H1 (cell line): Measurements from ENCODE around the gene MCC. TPM values are rescaled to one million over a fixed set of nuclear protein-coding genes. Genes with fewer than 3 reads are reported as not detected.

Experiments
- CBX5 ChIP-seq: fragments of 300-800, 300-1000 bp; sonication (generic); IDR thresholded peaks from 2 replicates; pipeline ENCODE4 v1.7.1; 2016; ENCODE audit warnings: antibody characterized with exemption, low read length, low read depth
- CHD1 ChIP-seq: IDR thresholded peaks from 2 replicates; pipeline ENCODE4 v1.6.1; 2012; ENCODE audit warnings: low read depth, low read length, improper control_type of control experiment
- CHD2 ChIP-seq: IDR thresholded peaks from 2 replicates; pipeline ENCODE4 v1.6.1; 2012; ENCODE audit warnings: low read length, improper control_type of control experiment
- EP300 ChIP-seq, 2 experiments: IDR thresholded peaks; 1 replicate in 1 of 2; 2 replicates in 1 of 2; pipeline ENCODE4 v1.6.1; 2011 to 2012; ENCODE audit warnings: low read depth in 2 of 2, low read length in 2 of 2, mild to moderate bottlenecking in 2 of 2, borderline replicate concordance in 1 of 2, inconsistent platforms in 1 of 2, moderate library complexity in 1 of 2
- MAFK ChIP-seq: IDR thresholded peaks from 2 replicates; pipeline ENCODE4 v1.6.1; 2012; ENCODE audit warnings: low read depth, mild to moderate bottlenecking, improper control_type of control experiment, low read length
- POLR2AphosphoS5 ChIP-seq: IDR thresholded peaks from 2 replicates; pipeline ENCODE4 v1.6.1; 2011; ENCODE audit warnings: low read depth, low read length
- TEAD4 ChIP-seq: IDR thresholded peaks from 2 replicates; pipeline ENCODE4 v1.6.1; 2012; ENCODE audit warnings: low read depth, low read length, inconsistent platforms, mixed read lengths
- polyA plus RNA-seq, 7 experiments: library from polyadenylated mRNA; depleted of rRNA in 3 of 7; stranded (reverse) in 5 of 7; unstranded in 2 of 7; fragments of >200 nt in 5 of 7; fragments of 200-250 nt in 2 of 7; gene quantifications; 1 replicate in 5 of 7; 2 replicates in 1 of 7; 4 replicates in 1 of 7; pipeline versions ENCODE4 v1.2.1 to v1.2.3, GENCODE V29; 2011 to 2013; ENCODE audit warnings: missing spikeins in 2 of 7, mixed read lengths in 2 of 7
- total RNA-seq: library from RNA; stranded (reverse); fragmentation: NEBNext Ultra II Directional; extraction: Animal tissue kit (Norgen Biotek cat#: 25700); gene quantifications from 2 replicates; pipeline ENCODE4 v1.2.1, GENCODE V29; 2021
- TF ChIP-seq, protein P1 (sequence below): fragments of 300-600 bp; sonication (generic); IDR thresholded peaks from 2 replicates; pipeline ENCODE4 v1.7.1; 2012; ENCODE audit warnings: low read length, moderate library complexity, mild to moderate bottlenecking, inconsistent platforms; ENCODE audit not compliant: insufficient replicate concordance
- TF ChIP-seq, protein P2 (sequence below): IDR thresholded peaks from 2 replicates; pipeline ENCODE4 v1.6.1; 2012; ENCODE audit warnings: inconsistent platforms

The MCC gene
- total and polyA plus RNA-seq, 2 of the 8 experiments (the other 6 are each of a cell fraction or from before 2014, with no cell fraction given): 2.6 to 18.3 TPM

DNA sequence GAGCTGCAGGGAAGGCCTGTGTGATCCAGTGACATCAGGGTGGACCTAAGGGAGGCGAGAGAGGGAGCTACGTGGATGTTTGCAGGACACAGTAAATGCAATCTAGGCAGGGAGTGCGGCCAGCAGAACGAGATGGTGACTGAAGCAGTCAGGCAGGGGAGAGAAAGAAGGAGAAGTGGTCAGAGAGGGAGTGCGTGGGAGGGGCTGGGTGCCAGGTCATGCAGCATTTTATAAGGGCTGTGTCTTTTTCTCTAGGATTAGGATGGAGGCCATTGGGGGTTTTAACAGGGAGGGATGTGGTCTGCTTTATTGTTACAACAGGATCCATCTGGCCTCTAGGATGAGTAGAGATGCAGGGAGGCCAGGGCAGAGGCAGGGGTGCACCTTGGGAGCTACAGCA is 431.3 kb downstream of the MCC start (continued):
- TF ChIP-seq, protein P1, sequence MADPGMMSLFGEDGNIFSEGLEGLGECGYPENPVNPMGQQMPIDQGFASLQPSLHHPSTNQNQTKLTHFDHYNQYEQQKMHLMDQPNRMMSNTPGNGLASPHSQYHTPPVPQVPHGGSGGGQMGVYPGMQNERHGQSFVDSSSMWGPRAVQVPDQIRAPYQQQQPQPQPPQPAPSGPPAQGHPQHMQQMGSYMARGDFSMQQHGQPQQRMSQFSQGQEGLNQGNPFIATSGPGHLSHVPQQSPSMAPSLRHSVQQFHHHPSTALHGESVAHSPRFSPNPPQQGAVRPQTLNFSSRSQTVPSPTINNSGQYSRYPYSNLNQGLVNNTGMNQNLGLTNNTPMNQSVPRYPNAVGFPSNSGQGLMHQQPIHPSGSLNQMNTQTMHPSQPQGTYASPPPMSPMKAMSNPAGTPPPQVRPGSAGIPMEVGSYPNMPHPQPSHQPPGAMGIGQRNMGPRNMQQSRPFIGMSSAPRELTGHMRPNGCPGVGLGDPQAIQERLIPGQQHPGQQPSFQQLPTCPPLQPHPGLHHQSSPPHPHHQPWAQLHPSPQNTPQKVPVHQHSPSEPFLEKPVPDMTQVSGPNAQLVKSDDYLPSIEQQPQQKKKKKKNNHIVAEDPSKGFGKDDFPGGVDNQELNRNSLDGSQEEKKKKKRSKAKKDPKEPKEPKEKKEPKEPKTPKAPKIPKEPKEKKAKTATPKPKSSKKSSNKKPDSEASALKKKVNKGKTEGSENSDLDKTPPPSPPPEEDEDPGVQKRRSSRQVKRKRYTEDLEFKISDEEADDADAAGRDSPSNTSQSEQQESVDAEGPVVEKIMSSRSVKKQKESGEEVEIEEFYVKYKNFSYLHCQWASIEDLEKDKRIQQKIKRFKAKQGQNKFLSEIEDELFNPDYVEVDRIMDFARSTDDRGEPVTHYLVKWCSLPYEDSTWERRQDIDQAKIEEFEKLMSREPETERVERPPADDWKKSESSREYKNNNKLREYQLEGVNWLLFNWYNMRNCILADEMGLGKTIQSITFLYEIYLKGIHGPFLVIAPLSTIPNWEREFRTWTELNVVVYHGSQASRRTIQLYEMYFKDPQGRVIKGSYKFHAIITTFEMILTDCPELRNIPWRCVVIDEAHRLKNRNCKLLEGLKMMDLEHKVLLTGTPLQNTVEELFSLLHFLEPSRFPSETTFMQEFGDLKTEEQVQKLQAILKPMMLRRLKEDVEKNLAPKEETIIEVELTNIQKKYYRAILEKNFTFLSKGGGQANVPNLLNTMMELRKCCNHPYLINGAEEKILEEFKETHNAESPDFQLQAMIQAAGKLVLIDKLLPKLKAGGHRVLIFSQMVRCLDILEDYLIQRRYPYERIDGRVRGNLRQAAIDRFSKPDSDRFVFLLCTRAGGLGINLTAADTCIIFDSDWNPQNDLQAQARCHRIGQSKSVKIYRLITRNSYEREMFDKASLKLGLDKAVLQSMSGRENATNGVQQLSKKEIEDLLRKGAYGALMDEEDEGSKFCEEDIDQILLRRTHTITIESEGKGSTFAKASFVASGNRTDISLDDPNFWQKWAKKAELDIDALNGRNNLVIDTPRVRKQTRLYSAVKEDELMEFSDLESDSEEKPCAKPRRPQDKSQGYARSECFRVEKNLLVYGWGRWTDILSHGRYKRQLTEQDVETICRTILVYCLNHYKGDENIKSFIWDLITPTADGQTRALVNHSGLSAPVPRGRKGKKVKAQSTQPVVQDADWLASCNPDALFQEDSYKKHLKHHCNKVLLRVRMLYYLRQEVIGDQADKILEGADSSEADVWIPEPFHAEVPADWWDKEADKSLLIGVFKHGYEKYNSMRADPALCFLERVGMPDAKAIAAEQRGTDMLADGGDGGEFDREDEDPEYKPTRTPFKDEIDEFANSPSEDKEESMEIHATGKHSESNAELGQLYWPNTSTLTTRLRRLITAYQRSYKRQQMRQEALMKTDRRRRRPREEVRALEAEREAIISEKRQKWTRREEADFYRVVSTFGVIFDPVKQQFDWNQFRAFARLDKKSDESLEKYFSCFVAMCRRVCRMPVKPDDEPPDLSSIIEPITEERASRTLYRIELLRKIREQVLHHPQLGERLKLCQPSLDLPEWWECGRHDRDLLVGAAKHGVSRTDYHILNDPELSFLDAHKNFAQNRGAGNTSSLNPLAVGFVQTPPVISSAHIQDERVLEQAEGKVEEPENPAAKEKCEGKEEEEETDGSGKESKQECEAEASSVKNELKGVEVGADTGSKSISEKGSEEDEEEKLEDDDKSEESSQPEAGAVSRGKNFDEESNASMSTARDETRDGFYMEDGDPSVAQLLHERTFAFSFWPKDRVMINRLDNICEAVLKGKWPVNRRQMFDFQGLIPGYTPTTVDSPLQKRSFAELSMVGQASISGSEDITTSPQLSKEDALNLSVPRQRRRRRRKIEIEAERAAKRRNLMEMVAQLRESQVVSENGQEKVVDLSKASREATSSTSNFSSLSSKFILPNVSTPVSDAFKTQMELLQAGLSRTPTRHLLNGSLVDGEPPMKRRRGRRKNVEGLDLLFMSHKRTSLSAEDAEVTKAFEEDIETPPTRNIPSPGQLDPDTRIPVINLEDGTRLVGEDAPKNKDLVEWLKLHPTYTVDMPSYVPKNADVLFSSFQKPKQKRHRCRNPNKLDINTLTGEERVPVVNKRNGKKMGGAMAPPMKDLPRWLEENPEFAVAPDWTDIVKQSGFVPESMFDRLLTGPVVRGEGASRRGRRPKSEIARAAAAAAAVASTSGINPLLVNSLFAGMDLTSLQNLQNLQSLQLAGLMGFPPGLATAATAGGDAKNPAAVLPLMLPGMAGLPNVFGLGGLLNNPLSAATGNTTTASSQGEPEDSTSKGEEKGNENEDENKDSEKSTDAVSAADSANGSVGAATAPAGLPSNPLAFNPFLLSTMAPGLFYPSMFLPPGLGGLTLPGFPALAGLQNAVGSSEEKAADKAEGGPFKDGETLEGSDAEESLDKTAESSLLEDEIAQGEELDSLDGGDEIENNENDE: no peak
- no peak for TF ChIP-seq TEAD4
- no peak for TF ChIP-seq MAFK
- no peak for TF ChIP-seq CBX5
- no peak for TF ChIP-seq EP300 (IDR thresholded peaks at IDR 0.05; ENCODE audit: borderline replicate concordance in 1 of 2, low read depth in 2 of 2, low read length in 2 of 2)
- TF ChIP-seq, protein P2, sequence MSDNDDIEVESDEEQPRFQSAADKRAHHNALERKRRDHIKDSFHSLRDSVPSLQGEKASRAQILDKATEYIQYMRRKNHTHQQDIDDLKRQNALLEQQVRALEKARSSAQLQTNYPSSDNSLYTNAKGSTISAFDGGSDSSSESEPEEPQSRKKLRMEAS: no peak
- TF ChIP-seq CHD1: no peak
- no peak for TF ChIP-seq POLR2AphosphoS5
- TF ChIP-seq CHD2: no peak
